A673 (cell line): ENCODE results near the gene CITED1. TPM values are rescaled to one million over a fixed set of nuclear protein-coding genes. Genes with fewer than 3 reads are reported as not detected.
A peak's percentile ranks its signal among the peaks of the same experiment; 100 is the strongest.

Source experiments
- BruUV-seq: library from RNA; stranded (reverse); fragments of 400-500 nt; replicated peaks from 2 replicates; lab custom pipeline; 2021; lab: Mats Ljungman, UMichigan
- CTCF ChIA-PET: fragments of 300-600 bp; sonication (Branson Sonifier 250); formaldehyde crosslinking; loops from one replicate; lab custom pipeline; 2022; ENCODE audit warnings: antibody characterized with exemption; lab: Charles Lee
- POLR2A ChIA-PET: fragments of 300-600 bp; sonication (Branson Sonifier 250); formaldehyde crosslinking; loops from one replicate; lab custom pipeline; 2022; ENCODE audit warnings: antibody characterized with exemption; ENCODE audit not compliant: low non-redundant PET; lab: Charles Lee
- DNase-seq: peaks from one replicate; pipeline ENCODE4 v3.0.0-alpha.2; 2015; ENCODE audit warnings: low spot score
- H3K27ac ChIP-seq: fragments of 200-600 bp; sonication (generic); 2 replicates; pipeline ENCODE4 v1.5.1; 2016; ENCODE audit warnings: mixed run types, low read depth, mild to moderate bottlenecking, mixed read lengths, antibody characterized with exemption, low read length; ENCODE audit not compliant: poor library complexity, severe bottlenecking
- H3K27me3 ChIP-seq: fragments of 200-600 bp; sonication (generic); replicated peaks from 2 replicates; pipeline ENCODE4 v1.6.1; 2017; ENCODE audit warnings: mixed run types, low read depth, mild to moderate bottlenecking, mixed read lengths, antibody characterized with exemption, low read length; ENCODE audit not compliant: insufficient read depth, poor library complexity
- H3K36me3 ChIP-seq: fragments of 200-600 bp; sonication (generic); 2 replicates; pipeline ENCODE4 v1.6.1; 2016; ENCODE audit warnings: mixed run types, mild to moderate bottlenecking, mixed read lengths, antibody characterized with exemption, low read length; ENCODE audit not compliant: insufficient read depth, poor library complexity, severe bottlenecking
- H3K4me1 ChIP-seq: fragments of 200-600 bp; sonication (generic); 2 replicates; pipeline ENCODE4 v1.6.1; 2017; ENCODE audit warnings: mixed run types, mild to moderate bottlenecking, mixed read lengths, antibody characterized with exemption, low read length; ENCODE audit not compliant: insufficient read depth, poor library complexity, severe bottlenecking
- H3K4me3 ChIP-seq: fragments of 200-600 bp; sonication (generic); 2 replicates; pipeline ENCODE4 v1.5.1; 2016; ENCODE audit warnings: low read depth, mixed run types, mild to moderate bottlenecking, mixed read lengths, low read length; ENCODE audit not compliant: poor library complexity, severe bottlenecking
- H3K9me3 ChIP-seq: fragments of 200-600 bp; sonication (generic); 2 replicates; pipeline ENCODE4 v1.6.1; 2016; ENCODE audit warnings: mixed run types, low read depth, mild to moderate bottlenecking, mixed read lengths, antibody characterized with exemption, low read length; ENCODE audit not compliant: poor library complexity, severe bottlenecking
- EZH2 ChIP-seq: fragments of 200-600 bp; sonication (generic); IDR thresholded peaks from 2 replicates; pipeline ENCODE4 v1.6.1; 2017; ENCODE audit warnings: borderline replicate concordance, low read depth, mild to moderate bottlenecking, mixed read lengths, antibody characterized with exemption, low read length; ENCODE audit not compliant: poor library complexity, severe bottlenecking
- intact Hi-C: fragments of 100-400 bp; cut with micrococcal nuclease; formaldehyde crosslinking; loops from one replicate; pipeline ENCODE4 v1.10.0; 2022; ENCODE audit not compliant: unreplicated experiment
- total RNA-seq: library from RNA; stranded (reverse); gene quantifications from 2 replicates; pipeline ENCODE4 v1.2.3, GENCODE V29; 2021
- TF ChIP-seq, protein P1 (sequence below): fragments of 300-800, 200-600 bp; sonication (generic); conservative IDR thresholded peaks from 2 replicates; pipeline ENCODE4 v1.5.1; 2017; ENCODE audit warnings: low read depth, mild to moderate bottlenecking, antibody characterized with exemption, low read length, moderate library complexity, mixed read lengths

The CITED1 gene
- total RNA-seq, 1 experiment from 2014 or later, result 3.2 TPM

DNA sequence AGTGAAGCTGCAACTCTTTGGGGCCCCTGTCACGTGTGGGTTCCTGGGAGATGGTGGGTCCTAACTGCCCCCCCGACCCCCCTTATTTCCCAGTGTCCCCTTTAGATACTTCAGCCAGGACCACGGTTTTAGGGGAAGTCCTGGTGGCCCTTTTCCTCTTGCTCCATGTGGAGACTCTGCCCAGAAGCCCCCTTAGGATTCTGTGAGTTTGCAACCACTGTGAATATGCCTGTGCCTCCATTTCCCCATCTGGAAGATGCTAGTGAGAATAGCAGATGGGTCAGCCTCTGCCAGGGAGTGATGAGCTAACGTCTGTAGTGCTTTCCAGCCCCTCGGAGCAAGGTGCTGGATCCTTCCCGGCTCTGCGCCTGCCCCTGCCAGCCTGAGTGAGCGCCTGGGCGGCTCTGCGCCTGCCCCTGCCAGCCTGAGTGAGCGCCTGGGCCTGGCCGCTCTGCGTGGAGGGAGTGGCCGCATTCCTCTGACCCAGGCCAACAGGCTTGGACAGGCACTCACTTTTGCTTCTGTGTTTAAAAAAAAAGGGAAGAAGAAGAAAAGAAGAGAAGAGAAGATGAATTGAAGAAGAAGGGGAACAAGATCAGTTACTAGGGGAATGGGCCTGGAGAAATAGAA lies 6.7 kb upstream of the CITED1 start:
- Histone ChIP-seq H3K4me1 (no peaks in the 10 kb centered on the region), H3K27me3 (peaks cover 57% of the 10 kb centered on the region), H3K4me3 (no peak overlapping the region), H3K27ac (no peak overlapping the region), H3K36me3 (no peaks in the 10 kb centered on the region), H3K9me3 (no peaks in the 10 kb centered on the region)
- ChIA-PET CTCF (no interaction called here), POLR2A (no interaction called here)
- intact Hi-C loops, result no loop called here
- no peak for DNase-seq
- TF ChIP-seq EZH2, result no peak
- TF ChIP-seq, protein P1, sequence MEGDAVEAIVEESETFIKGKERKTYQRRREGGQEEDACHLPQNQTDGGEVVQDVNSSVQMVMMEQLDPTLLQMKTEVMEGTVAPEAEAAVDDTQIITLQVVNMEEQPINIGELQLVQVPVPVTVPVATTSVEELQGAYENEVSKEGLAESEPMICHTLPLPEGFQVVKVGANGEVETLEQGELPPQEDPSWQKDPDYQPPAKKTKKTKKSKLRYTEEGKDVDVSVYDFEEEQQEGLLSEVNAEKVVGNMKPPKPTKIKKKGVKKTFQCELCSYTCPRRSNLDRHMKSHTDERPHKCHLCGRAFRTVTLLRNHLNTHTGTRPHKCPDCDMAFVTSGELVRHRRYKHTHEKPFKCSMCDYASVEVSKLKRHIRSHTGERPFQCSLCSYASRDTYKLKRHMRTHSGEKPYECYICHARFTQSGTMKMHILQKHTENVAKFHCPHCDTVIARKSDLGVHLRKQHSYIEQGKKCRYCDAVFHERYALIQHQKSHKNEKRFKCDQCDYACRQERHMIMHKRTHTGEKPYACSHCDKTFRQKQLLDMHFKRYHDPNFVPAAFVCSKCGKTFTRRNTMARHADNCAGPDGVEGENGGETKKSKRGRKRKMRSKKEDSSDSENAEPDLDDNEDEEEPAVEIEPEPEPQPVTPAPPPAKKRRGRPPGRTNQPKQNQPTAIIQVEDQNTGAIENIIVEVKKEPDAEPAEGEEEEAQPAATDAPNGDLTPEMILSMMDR, result no peak
- no TSS peak for BruUV-seq

DNA sequence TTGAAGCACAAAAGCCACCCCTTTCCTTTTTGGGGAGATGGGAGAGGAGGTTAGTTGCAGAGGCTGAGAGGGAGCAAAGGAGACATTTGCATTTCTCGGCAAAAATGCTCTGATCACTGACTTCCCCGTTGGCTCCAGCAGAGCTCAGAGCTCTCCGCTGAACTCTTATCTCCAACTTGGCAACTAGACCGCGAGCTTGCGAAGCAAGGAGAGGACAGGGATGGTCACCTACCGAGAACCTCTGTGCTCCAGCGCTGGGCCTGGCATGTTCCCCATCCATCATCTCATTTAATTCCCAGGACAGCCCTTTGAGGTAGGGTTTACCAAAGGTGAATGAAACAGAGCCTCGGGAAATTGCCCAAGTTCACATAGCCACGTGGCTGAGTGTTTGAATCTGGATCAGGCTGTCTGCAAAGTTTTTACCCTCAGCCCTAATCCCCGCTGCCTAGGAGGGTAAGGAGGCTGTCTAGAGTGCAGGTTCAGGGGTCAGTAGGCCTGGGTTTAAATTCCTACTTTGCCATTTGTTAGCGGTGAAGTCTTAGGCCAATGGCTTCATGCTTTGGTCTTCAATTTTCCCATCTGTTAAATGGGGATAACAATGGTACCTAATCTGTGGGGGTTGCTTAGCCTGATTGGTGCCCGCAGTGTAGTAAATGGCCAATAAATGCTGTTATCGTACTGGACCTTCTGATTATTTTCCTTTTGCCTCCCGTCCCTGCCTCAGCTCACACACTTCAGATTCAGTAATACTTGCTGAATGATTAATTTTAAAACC lies 3.8 kb upstream of the CITED1 start:
- Histone ChIP-seq H3K27ac (no peak overlapping the region), H3K4me3 (peak overlapping the region; percentile 15), H3K9me3 (no peaks in the 10 kb centered on the region), H3K27me3 (peaks cover 81% of the 10 kb centered on the region), H3K36me3 (no peaks in the 10 kb centered on the region), H3K4me1 (no peaks in the 10 kb centered on the region)
- TF ChIP-seq, protein P1, result no peak
- TF ChIP-seq EZH2, result no peak
- ChIA-PET CTCF (no interaction called here), POLR2A (no interaction called here)
- BruUV-seq, result no TSS peak
- no peak for DNase-seq
- intact Hi-C loops, result loop anchor here (5.0 to 10.0 kb wide), 2 partner anchors 67 to 235 kb away; no protein-coding TSS in a partner anchor

DNA sequence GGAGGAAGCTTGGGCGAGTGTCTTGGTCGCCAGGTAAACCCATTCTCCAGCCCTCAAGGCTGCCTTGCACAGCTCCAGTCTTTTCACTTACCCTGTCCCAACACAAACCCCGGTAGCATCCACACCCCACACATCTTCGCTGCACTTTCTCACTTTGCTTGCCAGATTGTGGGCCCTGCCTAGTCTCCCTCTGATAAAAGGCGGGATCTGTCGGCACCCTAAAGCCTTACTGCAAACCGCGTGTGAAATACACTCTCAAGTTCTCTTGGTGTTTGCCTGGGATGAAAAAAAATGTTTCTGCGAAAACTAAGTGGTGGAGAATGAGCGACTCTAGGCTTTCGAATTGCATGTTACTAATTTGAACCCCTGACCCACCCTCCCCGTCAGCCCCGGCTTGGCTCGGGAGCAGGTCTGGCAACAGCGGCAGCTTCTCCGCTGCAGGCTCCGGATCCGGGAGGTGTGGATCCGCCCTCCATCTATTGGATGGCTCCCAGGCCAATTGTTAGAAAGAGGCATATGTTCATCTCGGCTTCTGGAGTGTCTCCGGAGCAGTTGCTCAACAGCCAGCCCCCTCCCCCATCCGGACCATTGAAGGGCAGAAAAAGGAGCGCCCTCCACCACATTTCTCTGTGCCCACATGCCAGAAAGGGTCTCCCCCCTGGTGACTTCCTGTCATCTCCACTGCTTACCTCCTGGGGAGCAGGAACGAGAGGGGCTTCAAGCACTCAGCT lies 3.0 kb upstream of the CITED1 start:
- intact Hi-C loops, result loop anchor here (5.0 to 10.0 kb wide), 2 partner anchors 66 to 236 kb away; no protein-coding TSS in a partner anchor
- Histone ChIP-seq H3K9me3 (no peaks in the 10 kb centered on the region), H3K4me3 (peak overlapping the region; percentile 15), H3K36me3 (no peaks in the 10 kb centered on the region), H3K4me1 (no peaks in the 10 kb centered on the region), H3K27ac (no peak overlapping the region), H3K27me3 (peaks cover 89% of the 10 kb centered on the region)
- TF ChIP-seq, protein P1, result no peak
- TF ChIP-seq EZH2, result peak; percentile 45
- BruUV-seq, result no TSS peak
- CTCF ChIA-PET, result no interaction called here
- peak; percentile 83 for DNase-seq
- POLR2A ChIA-PET, result no interaction called here
